NCI-H345 (cell line): ENCODE results near the gene PEG3.
"Not testable (repeated sequence)": the region's sequence is repeated elsewhere in the genome, so short reads cannot be mapped to it uniquely, and the experiment has no call there.

ENCODE experiments used
- DNase-seq: peaks from one replicate; lab custom pipeline; 2025; lab: John Stamatoyannopoulos, UW

PEG3 gene

GRCh38 chr19:56840451-56841192 is at the start of gene PEG3, which contains the start of gene ZIM2:
PEG3 (minus strand) TSS chr19:56840726; CDS start chr19:56824655, 16,071 bp downstream.
ZIM2 (minus strand) TSS chr19:56840726; CDS start chr19:56824277, 16,449 bp downstream.
- no peak for DNase-seq

GRCh38 chr19:56885173-56885985 is 44.9 kb upstream of the PEG3 start:
- DNase-seq, result no peak

- no peak for DNase-seq
Observed at GRCh38 chr19:56884441-56884840, 43.9 kb upstream of the PEG3 start.

- no peak for DNase-seq
Observed at GRCh38 chr19:56880592-56881190, 40.2 kb upstream of the PEG3 start.

GRCh38 chr19:56877069-56877715 is 36.7 kb upstream of the PEG3 start:
- no peak for DNase-seq

GRCh38 chr19:56875717-56876116 is 35.2 kb upstream of the PEG3 start:
- DNase-seq, result no peak

GRCh38 chr19:56874530-56874929 is 34.0 kb upstream of the PEG3 start:
- no peak for DNase-seq

- DNase-seq, result no peak
Observed at GRCh38 chr19:56873493-56873892, 33.0 kb upstream of the PEG3 start.

- DNase-seq, result no peak
Observed at GRCh38 chr19:56869886-56870285, 29.4 kb upstream of the PEG3 start.

GRCh38 chr19:56868446-56868845 is 27.9 kb upstream of the PEG3 start:
- DNase-seq, result no peak

- no peak for DNase-seq
Observed at GRCh38 chr19:56866538-56866937, 26.0 kb upstream of the PEG3 start.

- DNase-seq, result no peak
Observed at GRCh38 chr19:56864443-56865125, 24.1 kb upstream of the PEG3 start.

- no peak for DNase-seq
Observed at GRCh38 chr19:56862741-56863140, 22.2 kb upstream of the PEG3 start.

GRCh38 chr19:56860409-56860808 is 19.9 kb upstream of the PEG3 start:
- not testable (repeated sequence) for DNase-seq

GRCh38 chr19:56858026-56858425 is 17.5 kb upstream of the PEG3 start:
- DNase-seq, result no peak

- DNase-seq, result no peak
Observed at GRCh38 chr19:56856822-56857221, 16.3 kb upstream of the PEG3 start.

GRCh38 chr19:56852361-56852760 is 11.8 kb upstream of the PEG3 start:
- DNase-seq, result not testable (repeated sequence)

GRCh38 chr19:56848166-56848565 is 7.6 kb upstream of the PEG3 start:
- DNase-seq, result no peak

GRCh38 chr19:56842412-56842811 is 1.9 kb upstream of the PEG3 start:
- no peak for DNase-seq

GRCh38 chr19:56841193-56841543 is 642 bp upstream of the PEG3 start:
- no peak for DNase-seq

- DNase-seq, result no peak
Observed at GRCh38 chr19:56839652-56840450, 675 bp downstream of the PEG3 start.
